HL-60 (cell line): ENCODE measurements around the gene KRT15.

Source experiments
- DNase-seq, 2 experiments: peaks; one replicate each; pipeline ENCODE4 v3.0.0-alpha.2; 2010 to 2020; ENCODE audit warnings: low read depth in 1 of 2, low spot score in 1 of 2
- H3K27ac ChIP-seq: fragments of 250-450 bp; sonication (Bioruptor Pico); replicated peaks from 2 replicates; pipeline ENCODE4 v1.5.1; 2020; ENCODE audit warnings: mild to moderate bottlenecking, moderate library complexity
- H3K27me3 ChIP-seq: fragments of 250-450 bp; sonication (Bioruptor Pico); 2 replicates; pipeline ENCODE4 v1.5.1; 2021; ENCODE audit warnings: mild to moderate bottlenecking, moderate library complexity; ENCODE audit not compliant: insufficient read depth, poor library complexity, severe bottlenecking
- H3K4me3 ChIP-seq: replicated peaks from 2 replicates; pipeline ENCODE4 v1.5.1; 2011; ENCODE audit warnings: mild to moderate bottlenecking, control low read depth, low read length; ENCODE audit not compliant: insufficient read depth
- GABPA ChIP-seq: IDR thresholded peaks from 2 replicates; pipeline ENCODE4 v1.6.1; 2012; ENCODE audit warnings: low read depth
- POLR2AphosphoS5 ChIP-seq: IDR thresholded peaks from 2 replicates; pipeline ENCODE4 v1.6.1; 2012; ENCODE audit warnings: low read depth
- SPI1 ChIP-seq: IDR thresholded peaks from 2 replicates; pipeline ENCODE4 v1.6.1; 2012; ENCODE audit warnings: low read depth, mild to moderate bottlenecking, borderline replicate concordance
- TF ChIP-seq, protein P1 (sequence below): IDR thresholded peaks from 2 replicates; pipeline ENCODE4 v1.6.1; 2012; ENCODE audit warnings: low read depth; ENCODE audit not compliant: insufficient replicate concordance
- TF ChIP-seq, protein P2 (sequence below): IDR thresholded peaks from one replicate; pipeline ENCODE4 v1.5.1; 2011; ENCODE audit warnings: low read length, control low read depth, inconsistent platforms; ENCODE audit not compliant: insufficient read depth

KRT15 gene

DNA sequence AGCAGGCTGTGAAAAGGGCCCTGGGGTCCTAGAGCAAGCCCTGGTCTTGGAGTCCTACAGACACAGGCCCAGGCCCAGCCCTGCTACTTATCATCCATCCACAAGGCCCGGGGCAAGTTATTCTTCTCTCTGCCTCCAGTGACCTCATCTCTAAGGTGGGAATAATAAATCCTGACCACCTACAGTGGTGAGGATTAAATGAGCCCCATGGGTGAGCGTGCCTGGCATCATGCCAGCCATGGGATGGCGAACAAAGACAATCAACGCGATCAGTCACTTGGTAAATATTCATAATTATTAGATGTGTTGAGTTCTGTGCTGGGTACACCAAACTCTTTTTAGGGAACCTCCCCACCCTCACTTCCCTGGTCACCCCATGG, 5.5 kb downstream of the KRT15 start:
- no peaks in the 10 kb centered on the region for H3K27me3 ChIP-seq
- TF ChIP-seq, protein P1, sequence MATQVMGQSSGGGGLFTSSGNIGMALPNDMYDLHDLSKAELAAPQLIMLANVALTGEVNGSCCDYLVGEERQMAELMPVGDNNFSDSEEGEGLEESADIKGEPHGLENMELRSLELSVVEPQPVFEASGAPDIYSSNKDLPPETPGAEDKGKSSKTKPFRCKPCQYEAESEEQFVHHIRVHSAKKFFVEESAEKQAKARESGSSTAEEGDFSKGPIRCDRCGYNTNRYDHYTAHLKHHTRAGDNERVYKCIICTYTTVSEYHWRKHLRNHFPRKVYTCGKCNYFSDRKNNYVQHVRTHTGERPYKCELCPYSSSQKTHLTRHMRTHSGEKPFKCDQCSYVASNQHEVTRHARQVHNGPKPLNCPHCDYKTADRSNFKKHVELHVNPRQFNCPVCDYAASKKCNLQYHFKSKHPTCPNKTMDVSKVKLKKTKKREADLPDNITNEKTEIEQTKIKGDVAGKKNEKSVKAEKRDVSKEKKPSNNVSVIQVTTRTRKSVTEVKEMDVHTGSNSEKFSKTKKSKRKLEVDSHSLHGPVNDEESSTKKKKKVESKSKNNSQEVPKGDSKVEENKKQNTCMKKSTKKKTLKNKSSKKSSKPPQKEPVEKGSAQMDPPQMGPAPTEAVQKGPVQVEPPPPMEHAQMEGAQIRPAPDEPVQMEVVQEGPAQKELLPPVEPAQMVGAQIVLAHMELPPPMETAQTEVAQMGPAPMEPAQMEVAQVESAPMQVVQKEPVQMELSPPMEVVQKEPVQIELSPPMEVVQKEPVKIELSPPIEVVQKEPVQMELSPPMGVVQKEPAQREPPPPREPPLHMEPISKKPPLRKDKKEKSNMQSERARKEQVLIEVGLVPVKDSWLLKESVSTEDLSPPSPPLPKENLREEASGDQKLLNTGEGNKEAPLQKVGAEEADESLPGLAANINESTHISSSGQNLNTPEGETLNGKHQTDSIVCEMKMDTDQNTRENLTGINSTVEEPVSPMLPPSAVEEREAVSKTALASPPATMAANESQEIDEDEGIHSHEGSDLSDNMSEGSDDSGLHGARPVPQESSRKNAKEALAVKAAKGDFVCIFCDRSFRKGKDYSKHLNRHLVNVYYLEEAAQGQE = no peak
- TF ChIP-seq GABPA = no peak
- TF ChIP-seq POLR2AphosphoS5 = no peak
- no peak for TF ChIP-seq SPI1
- TF ChIP-seq, protein P2, sequence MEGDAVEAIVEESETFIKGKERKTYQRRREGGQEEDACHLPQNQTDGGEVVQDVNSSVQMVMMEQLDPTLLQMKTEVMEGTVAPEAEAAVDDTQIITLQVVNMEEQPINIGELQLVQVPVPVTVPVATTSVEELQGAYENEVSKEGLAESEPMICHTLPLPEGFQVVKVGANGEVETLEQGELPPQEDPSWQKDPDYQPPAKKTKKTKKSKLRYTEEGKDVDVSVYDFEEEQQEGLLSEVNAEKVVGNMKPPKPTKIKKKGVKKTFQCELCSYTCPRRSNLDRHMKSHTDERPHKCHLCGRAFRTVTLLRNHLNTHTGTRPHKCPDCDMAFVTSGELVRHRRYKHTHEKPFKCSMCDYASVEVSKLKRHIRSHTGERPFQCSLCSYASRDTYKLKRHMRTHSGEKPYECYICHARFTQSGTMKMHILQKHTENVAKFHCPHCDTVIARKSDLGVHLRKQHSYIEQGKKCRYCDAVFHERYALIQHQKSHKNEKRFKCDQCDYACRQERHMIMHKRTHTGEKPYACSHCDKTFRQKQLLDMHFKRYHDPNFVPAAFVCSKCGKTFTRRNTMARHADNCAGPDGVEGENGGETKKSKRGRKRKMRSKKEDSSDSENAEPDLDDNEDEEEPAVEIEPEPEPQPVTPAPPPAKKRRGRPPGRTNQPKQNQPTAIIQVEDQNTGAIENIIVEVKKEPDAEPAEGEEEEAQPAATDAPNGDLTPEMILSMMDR = no peak
- no peak overlapping the region for H3K27ac ChIP-seq
- DNase-seq = no peak
- H3K4me3 ChIP-seq = no peak overlapping the region

DNA sequence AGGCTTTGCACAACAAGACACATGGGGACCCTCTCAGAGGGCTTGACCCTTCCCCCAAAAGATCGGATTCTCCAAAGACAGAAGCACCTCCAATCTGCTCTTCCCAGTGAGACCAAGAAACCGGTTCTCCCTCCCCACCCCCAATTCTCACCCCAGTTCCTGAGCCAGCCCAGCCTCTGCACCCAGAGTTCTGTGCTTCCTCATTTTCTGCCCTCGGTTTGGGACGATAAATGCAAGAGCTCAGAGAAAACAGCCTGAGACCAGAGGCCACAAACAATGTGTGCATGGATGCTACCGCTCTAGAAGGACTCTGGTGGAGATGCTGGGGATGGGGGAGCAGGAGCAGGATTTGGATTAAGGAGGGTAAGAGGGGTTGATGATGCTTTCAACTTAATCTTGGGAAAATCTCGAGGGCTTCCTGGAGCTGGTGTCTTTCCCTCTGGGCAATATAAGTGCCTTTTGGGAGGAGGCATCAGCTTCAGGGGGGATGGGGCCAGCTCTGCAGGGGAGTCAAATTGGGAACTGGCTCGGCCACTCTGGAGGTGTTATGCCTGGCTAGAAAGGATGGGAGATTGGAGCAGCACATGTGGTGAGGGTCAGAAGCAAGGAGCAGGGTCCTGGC, 6.0 kb downstream of the KRT15 start:
- peak in 1 of 2 experiments; percentile 21 for DNase-seq
- TF ChIP-seq, protein P1 = no peak
- peak; percentile 32; the same call in 1 of the 2 replicates for TF ChIP-seq SPI1
- Histone ChIP-seq H3K4me3 (no peak overlapping the region), H3K27me3 (no peaks in the 10 kb centered on the region), H3K27ac (no peak overlapping the region)

DNA sequence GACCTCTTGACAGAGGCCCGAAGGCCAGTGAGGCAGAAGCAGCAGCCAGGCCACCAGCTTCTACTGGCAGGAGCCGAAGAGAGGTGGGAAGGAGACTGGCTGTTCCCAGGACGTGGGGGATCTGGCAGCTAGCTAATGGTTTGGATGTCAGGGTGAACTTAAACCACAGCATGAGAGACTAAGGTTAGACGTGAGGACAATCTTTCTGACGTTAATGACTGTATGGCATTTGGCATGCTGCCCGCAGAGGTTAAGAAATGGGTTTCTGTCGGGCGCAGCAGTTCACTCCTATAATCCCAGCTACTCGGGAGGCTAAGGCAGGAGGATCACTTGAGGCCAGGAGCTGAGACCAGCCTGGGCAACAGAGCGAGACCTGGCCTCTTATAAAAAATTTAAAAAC, 7.0 kb downstream of the KRT15 start:
- H3K4me3 ChIP-seq = no peak overlapping the region
- no peaks in the 10 kb centered on the region for H3K27me3 ChIP-seq
- TF ChIP-seq, protein P2 = no peak
- no peak for TF ChIP-seq SPI1
- TF ChIP-seq POLR2AphosphoS5 = no peak
- no peak for TF ChIP-seq GABPA
- TF ChIP-seq, protein P1 = no peak
- DNase-seq = no peak
- no peak overlapping the region for H3K27ac ChIP-seq
